HepG2 (cell line): ENCODE results near the gene SCGB1D4. TPM values are rescaled to one million over a fixed set of nuclear protein-coding genes. Genes with fewer than 3 reads are reported as not detected.

Source experiments
- ATAC-seq: fragments of 200-7000 bp; cut with Tn5 transposase; 3 replicates; pipeline ENCODE4 v1.9.1; 2020; ENCODE audit warnings: mild to moderate bottlenecking, moderate library complexity
- BruUV-seq: library from RNA; stranded (reverse); fragments of 400-500 nt; replicated peaks from 2 replicates; lab custom pipeline; 2021; lab: Mats Ljungman, UMichigan
- CTCF ChIA-PET: fragments of 300-600 bp; formaldehyde crosslinking; extraction: SDS; loops from one replicate; lab custom pipeline; 2021; ENCODE audit warnings: low total read pairs, inconsistent platforms, low intra/inter-chr PET ratio; lab: Yijun Ruan, JAX
- POLR2A ChIA-PET: fragments of 350-600 bp; sonication (Branson Sonifier 250); formaldehyde crosslinking; loops from one replicate; lab custom pipeline; 2020; ENCODE audit warnings: antibody characterized with exemption, inconsistent platforms; lab: Yijun Ruan, JAX
- DNase-seq: peaks from one replicate; pipeline ENCODE4 v3.0.0-alpha.2; 2015; ENCODE audit warnings: low spot score
- FAIRE-seq: peaks from 3 replicates; lab custom pipeline; 2011; peaks lifted over from hg19 to GRCh38; lab: Jason Lieb, UNC
- H2AFZ ChIP-seq: one replicate; pipeline ENCODE4 v1.6.1; 2011; ENCODE audit warnings: low read length, inconsistent platforms
- H3K27ac ChIP-seq: fragments of 300-600 bp; 3 replicates; pipeline ENCODE4 v1.8.0; 2011; ENCODE audit warnings: mixed run types, mild to moderate bottlenecking, mixed read lengths, low read length, inconsistent platforms; ENCODE audit not compliant: insufficient read depth; ENCODE audit errors: extremely low read length
- H3K27me3 ChIP-seq, 2 experiments: fragments of 200-600 bp in 1 of 2; 2 replicates in 1 of 2; 3 replicates in 1 of 2; pipeline versions ENCODE4 v1.6.0 to v1.8.0; 2011; ENCODE audit warnings: low read length in 2 of 2, mild to moderate bottlenecking in 2 of 2, moderate library complexity in 2 of 2, inconsistent platforms in 1 of 2; ENCODE audit not compliant: insufficient read depth in 2 of 2, control insufficient read depth in 1 of 2
- H3K36me3 ChIP-seq, 2 experiments: fragments of 200-600 bp in 1 of 2; replicated peaks in 1 of 2; 2 replicates in 1 of 2; 3 replicates in 1 of 2; pipeline versions ENCODE4 v1.5.1 to v1.8.0; 2011; ENCODE audit warnings: low read length in 2 of 2, inconsistent platforms in 1 of 2; ENCODE audit not compliant: insufficient read depth in 2 of 2, control insufficient read depth in 1 of 2
- H3K4me1 ChIP-seq: 2 replicates; pipeline ENCODE4 v1.5.1; 2012; ENCODE audit warnings: low read length, inconsistent platforms; ENCODE audit not compliant: insufficient read depth
- H3K4me2 ChIP-seq: 2 replicates; pipeline ENCODE4 v1.6.0; 2011; ENCODE audit warnings: low read depth, low read length, inconsistent platforms
- H3K4me3 ChIP-seq, 3 experiments: fragments of 200-600 bp in 1 of 3; sonication (generic), shearing (Covaris generic) in 1 of 3; replicated peaks in 1 of 3; 2 replicates each; pipeline ENCODE4 v1.5.1; 2011 to 2016; ENCODE audit warnings: low read length in 3 of 3, inconsistent platforms in 2 of 3, low read depth in 2 of 3, mild to moderate bottlenecking in 2 of 3, control low read depth in 1 of 3, mixed read lengths in 1 of 3; ENCODE audit not compliant: insufficient read depth in 1 of 3
- H3K79me2 ChIP-seq: one replicate; pipeline ENCODE4 v1.6.1; 2011; ENCODE audit warnings: low read length, inconsistent platforms; ENCODE audit not compliant: insufficient read depth
- H3K9ac ChIP-seq: 2 replicates; pipeline ENCODE4 v1.6.0; 2011; ENCODE audit warnings: mild to moderate bottlenecking, low read depth, low read length, inconsistent platforms; ENCODE audit not compliant: insufficient read depth
- H3K9me3 ChIP-seq: 2 replicates; pipeline ENCODE4 v1.5.1; 2012; ENCODE audit warnings: mild to moderate bottlenecking, low read length
- H4K20me1 ChIP-seq: 2 replicates; pipeline ENCODE4 v1.6.0; 2011; ENCODE audit warnings: inconsistent platforms, mild to moderate bottlenecking, low read length, moderate library complexity; ENCODE audit not compliant: insufficient read depth
- ARNTL ChIP-seq: sonication (generic); formaldehyde crosslinking; IDR thresholded peaks from 2 replicates; pipeline ENCODE4 v1.4.0; 2020; ENCODE audit warnings: mild to moderate bottlenecking, missing genetic modification reagents
- KDM6A ChIP-seq: IDR thresholded peaks from 2 replicates; pipeline ENCODE4 v1.6.1; 2016; ENCODE audit warnings: low read depth
- NCOR1 ChIP-seq: fragments of 200-600 bp; sonication (generic); IDR thresholded peaks from 2 replicates; pipeline ENCODE4 v1.7.0; 2017; ENCODE audit warnings: antibody characterized with exemption, low read length, borderline replicate concordance
- SP5 ChIP-seq: IDR thresholded peaks from 2 replicates; pipeline ENCODE4 v1.6.1; 2016; ENCODE audit warnings: low read depth, borderline replicate concordance
- TBX2 ChIP-seq: sonication (generic); formaldehyde crosslinking; IDR thresholded peaks from 2 replicates; pipeline ENCODE4 v1.5.0; 2020; ENCODE audit warnings: missing genetic modification reagents, mild to moderate bottlenecking, borderline replicate concordance
- ZNF235 ChIP-seq: sonication (generic); formaldehyde crosslinking; IDR thresholded peaks from 2 replicates; pipeline ENCODE4 v1.8.1; 2023; ENCODE audit warnings: mild to moderate bottlenecking, missing genetic modification reagents, borderline replicate concordance
- ZNF350 ChIP-seq: sonication (generic); formaldehyde crosslinking; IDR thresholded peaks from 2 replicates; pipeline ENCODE4 v1.4.0; 2020; ENCODE audit warnings: mild to moderate bottlenecking, low read depth, missing genetic modification reagents, borderline replicate concordance
- ZNF788 ChIP-seq: sonication (generic); formaldehyde crosslinking; IDR thresholded peaks from 2 replicates; pipeline ENCODE4 v1.5.0; 2020; ENCODE audit warnings: mild to moderate bottlenecking, missing genetic modification reagents, borderline replicate concordance
- WGBS: methylation state at CpG from one replicate; pipeline ENCODE4 v1.1.6; 2017; ENCODE audit warnings: low lambda C conversion rate; 5-methylcytosine and 5-hydroxymethylcytosine counted together
- in situ Hi-C: cut with HindIII; loops from 2 replicates; pipeline ENCODE4 v1.10.0; 2017; ENCODE audit warnings: low pct_unique_long_range_greater_than_20kb; ENCODE audit not compliant: extremely low pct_ligation_motif_present
- intact Hi-C: fragments of 100-400 bp; cut with micrococcal nuclease; formaldehyde crosslinking; loops from one replicate; pipeline ENCODE4 v1.10.0; 2022; ENCODE audit not compliant: unreplicated experiment
- polyA plus RNA-seq, 8 experiments: library from polyadenylated mRNA; depleted of rRNA in 3 of 8; stranded (reverse) in 7 of 8; unstranded in 1 of 8; fragments of >200 nt; fragmentation: Illumina TruSeq in 4 of 8; extraction: Trizol in 4 of 8; gene quantifications; 2 replicates each; pipeline versions ENCODE4 v1.2.1 to v1.2.3, GENCODE V29; 2011 to 2016; ENCODE audit warnings: low read depth in 4 of 8, missing spikeins in 1 of 8, mixed read lengths in 1 of 8; ENCODE audit not compliant: insufficient read depth in 1 of 8
- total RNA-seq, 5 experiments: library from RNA; depleted of rRNA; stranded (reverse); fragments of >200 nt; fragmentation: Illumina TruSeq; extraction: Trizol; gene quantifications; 2 replicates each; pipeline ENCODE4 v1.2.3, GENCODE V29; 2016; ENCODE audit warnings: low read depth in 1 of 5
- TF ChIP-seq, protein P1 (sequence below): sonication (generic); formaldehyde crosslinking; conservative IDR thresholded peaks from 2 replicates; pipeline ENCODE4 v1.4.0; 2020; ENCODE audit warnings: mild to moderate bottlenecking, missing genetic modification reagents, moderate library complexity
- TF ChIP-seq, protein P2 (sequence below): sonication (generic); formaldehyde crosslinking; IDR thresholded peaks from 2 replicates; pipeline ENCODE4 v1.9.0; 2022; ENCODE audit warnings: missing genetic modification reagents, mild to moderate bottlenecking, borderline replicate concordance
- TF ChIP-seq, protein P3 (sequence below): sonication (generic); formaldehyde crosslinking; IDR thresholded peaks from 2 replicates; pipeline ENCODE4 v1.5.0; 2020; ENCODE audit warnings: mild to moderate bottlenecking, missing genetic modification reagents, borderline replicate concordance

Gene SCGB1D4
- total and polyA plus RNA-seq, 2 of the 13 experiments (the other 11 are each of a cell fraction or from before 2014, with no cell fraction given): not detected

DNA sequence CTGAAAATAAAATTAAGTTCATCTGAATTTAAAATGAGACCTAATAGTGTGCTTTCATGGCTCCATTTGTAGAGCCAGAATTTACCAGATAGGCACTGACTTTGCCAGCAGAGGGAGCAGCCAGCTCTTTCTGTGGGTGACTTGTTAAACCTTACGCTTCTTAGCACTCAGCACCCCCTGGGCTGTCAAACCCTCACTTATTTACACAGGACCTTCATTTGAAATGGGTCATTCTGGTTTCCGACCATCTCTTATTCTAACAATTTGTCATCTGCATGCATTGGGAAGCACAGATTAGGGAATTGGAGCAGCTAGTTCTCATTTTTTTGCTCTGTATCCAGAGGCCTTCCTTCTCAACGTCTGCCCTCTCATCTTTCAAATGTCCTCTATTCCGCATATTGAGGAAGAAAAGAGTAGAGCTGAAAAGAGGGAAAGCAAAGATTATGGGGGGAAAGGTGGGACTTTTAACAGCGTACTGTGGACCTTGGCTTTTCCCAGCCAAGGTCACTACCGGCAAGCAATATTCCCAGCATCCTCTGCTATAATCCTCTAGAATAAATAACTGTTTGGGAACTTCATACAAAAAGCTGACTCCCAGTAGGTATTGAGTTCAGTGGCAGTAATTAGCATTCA lies 41.5 kb upstream of the SCGB1D4 start:
- peak; percentile 81 for FAIRE-seq
- H3K27ac ChIP-seq: peak overlapping the region; percentile 82
- TF ChIP-seq NCOR1 (peak; percentile 56), ARNTL (CRISPR knock-in tag) (0 out of 2 replicates have a peak, but pooled peaks have one; percentile 43), TBX2 (no peak), SP5 (peak; percentile 49; the same call in 1 of the 2 replicates), KDM6A (CRISPR knock-in tag) (peak; percentile 51; the same call in 1 of the 2 replicates), ZNF788 (CRISPR knock-in tag) (0 out of 2 replicates have a peak, but pooled peaks have one; percentile 25), ZNF350 (CRISPR knock-in tag) (no peak), ZNF235 (CRISPR knock-in tag) (no peak)
- TF ChIP-seq, protein P1, sequence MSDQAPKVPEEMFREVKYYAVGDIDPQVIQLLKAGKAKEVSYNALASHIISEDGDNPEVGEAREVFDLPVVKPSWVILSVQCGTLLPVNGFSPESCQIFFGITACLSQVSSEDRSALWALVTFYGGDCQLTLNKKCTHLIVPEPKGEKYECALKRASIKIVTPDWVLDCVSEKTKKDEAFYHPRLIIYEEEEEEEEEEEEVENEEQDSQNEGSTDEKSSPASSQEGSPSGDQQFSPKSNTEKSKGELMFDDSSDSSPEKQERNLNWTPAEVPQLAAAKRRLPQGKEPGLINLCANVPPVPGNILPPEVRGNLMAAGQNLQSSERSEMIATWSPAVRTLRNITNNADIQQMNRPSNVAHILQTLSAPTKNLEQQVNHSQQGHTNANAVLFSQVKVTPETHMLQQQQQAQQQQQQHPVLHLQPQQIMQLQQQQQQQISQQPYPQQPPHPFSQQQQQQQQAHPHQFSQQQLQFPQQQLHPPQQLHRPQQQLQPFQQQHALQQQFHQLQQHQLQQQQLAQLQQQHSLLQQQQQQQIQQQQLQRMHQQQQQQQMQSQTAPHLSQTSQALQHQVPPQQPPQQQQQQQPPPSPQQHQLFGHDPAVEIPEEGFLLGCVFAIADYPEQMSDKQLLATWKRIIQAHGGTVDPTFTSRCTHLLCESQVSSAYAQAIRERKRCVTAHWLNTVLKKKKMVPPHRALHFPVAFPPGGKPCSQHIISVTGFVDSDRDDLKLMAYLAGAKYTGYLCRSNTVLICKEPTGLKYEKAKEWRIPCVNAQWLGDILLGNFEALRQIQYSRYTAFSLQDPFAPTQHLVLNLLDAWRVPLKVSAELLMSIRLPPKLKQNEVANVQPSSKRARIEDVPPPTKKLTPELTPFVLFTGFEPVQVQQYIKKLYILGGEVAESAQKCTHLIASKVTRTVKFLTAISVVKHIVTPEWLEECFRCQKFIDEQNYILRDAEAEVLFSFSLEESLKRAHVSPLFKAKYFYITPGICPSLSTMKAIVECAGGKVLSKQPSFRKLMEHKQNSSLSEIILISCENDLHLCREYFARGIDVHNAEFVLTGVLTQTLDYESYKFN (CRISPR knock-in tag): peak; percentile 87
- TF ChIP-seq, protein P2, sequence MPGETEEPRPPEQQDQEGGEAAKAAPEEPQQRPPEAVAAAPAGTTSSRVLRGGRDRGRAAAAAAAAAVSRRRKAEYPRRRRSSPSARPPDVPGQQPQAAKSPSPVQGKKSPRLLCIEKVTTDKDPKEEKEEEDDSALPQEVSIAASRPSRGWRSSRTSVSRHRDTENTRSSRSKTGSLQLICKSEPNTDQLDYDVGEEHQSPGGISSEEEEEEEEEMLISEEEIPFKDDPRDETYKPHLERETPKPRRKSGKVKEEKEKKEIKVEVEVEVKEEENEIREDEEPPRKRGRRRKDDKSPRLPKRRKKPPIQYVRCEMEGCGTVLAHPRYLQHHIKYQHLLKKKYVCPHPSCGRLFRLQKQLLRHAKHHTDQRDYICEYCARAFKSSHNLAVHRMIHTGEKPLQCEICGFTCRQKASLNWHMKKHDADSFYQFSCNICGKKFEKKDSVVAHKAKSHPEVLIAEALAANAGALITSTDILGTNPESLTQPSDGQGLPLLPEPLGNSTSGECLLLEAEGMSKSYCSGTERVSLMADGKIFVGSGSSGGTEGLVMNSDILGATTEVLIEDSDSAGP (CRISPR knock-in tag): 0 out of 2 replicates have a peak, but pooled peaks have one; percentile 13
- TF ChIP-seq, protein P3, sequence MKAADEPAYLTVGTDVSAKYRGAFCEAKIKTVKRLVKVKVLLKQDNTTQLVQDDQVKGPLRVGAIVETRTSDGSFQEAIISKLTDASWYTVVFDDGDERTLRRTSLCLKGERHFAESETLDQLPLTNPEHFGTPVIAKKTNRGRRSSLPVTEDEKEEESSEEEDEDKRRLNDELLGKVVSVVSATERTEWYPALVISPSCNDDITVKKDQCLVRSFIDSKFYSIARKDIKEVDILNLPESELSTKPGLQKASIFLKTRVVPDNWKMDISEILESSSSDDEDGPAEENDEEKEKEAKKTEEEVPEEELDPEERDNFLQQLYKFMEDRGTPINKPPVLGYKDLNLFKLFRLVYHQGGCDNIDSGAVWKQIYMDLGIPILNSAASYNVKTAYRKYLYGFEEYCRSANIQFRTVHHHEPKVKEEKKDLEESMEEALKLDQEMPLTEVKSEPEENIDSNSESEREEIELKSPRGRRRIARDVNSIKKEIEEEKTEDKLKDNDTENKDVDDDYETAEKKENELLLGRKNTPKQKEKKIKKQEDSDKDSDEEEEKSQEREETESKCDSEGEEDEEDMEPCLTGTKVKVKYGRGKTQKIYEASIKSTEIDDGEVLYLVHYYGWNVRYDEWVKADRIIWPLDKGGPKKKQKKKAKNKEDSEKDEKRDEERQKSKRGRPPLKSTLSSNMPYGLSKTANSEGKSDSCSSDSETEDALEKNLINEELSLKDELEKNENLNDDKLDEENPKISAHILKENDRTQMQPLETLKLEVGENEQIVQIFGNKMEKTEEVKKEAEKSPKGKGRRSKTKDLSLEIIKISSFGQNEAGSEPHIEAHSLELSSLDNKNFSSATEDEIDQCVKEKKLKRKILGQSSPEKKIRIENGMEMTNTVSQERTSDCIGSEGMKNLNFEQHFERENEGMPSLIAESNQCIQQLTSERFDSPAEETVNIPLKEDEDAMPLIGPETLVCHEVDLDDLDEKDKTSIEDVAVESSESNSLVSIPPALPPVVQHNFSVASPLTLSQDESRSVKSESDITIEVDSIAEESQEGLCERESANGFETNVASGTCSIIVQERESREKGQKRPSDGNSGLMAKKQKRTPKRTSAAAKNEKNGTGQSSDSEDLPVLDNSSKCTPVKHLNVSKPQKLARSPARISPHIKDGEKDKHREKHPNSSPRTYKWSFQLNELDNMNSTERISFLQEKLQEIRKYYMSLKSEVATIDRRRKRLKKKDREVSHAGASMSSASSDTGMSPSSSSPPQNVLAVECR: peak; percentile 35; the same call in 1 of the 2 replicates

More for the DNA sequence above, 41.5 kb upstream of the SCGB1D4 start:
- POLR2A ChIA-PET: interaction anchor here (1.0 to 1.4 kb wide), 2 partner anchors 58 to 80 kb away, joined by 3 read pairs; no protein-coding TSS in a partner anchor
- ATAC-seq (peak; percentile 55), DNase-seq (peak; percentile 60)
- in situ Hi-C loops (no loop called here), intact Hi-C loops (loop anchor here (1.0 kb wide), 1 partner anchor 38 kb away; no protein-coding TSS in a partner anchor)
- no TSS peak for BruUV-seq
- whole genome bisulfite sequencing: 13% methylated on average over 6 of the region's 6 CpGs
- no peaks in the 10 kb centered on the region for H3K9me3 ChIP-seq
- peak overlapping the region; percentile 11 for H3K9ac ChIP-seq
- peak overlapping the region; percentile 18 to 51 (median 19); a peak in 4 of 6 replicates for H3K4me3 ChIP-seq
- peaks cover 18% of the 10 kb centered on the region for H3K79me2 ChIP-seq
- H3K27me3 ChIP-seq: peaks cover 2 to 4% of the 10 kb centered on the region in 2 experiments; a peak in 2 of 5 replicates
- peak overlapping the region; percentile 82 for H3K4me2 ChIP-seq
- H3K36me3 ChIP-seq: peaks cover 0 to 14% of the 10 kb centered on the region in 2 experiments; a peak in 1 of 5 replicates
- CTCF ChIA-PET: interaction anchor here (1.3 to 2.0 kb wide), 2 partner anchors 38 to 41 kb away, joined by 4 to 6 read pairs; no protein-coding TSS in a partner anchor
- H4K20me1 ChIP-seq: no peaks in the 10 kb centered on the region
- H2AFZ ChIP-seq: no peak overlapping the region
- H3K4me1 ChIP-seq: peaks cover 71% of the 10 kb centered on the region
